ENCODE measurements around the gene ECI2. TPM values are rescaled to one million over a fixed set of nuclear protein-coding genes. Genes with fewer than 3 reads are reported as not detected.

Gene ECI2
- total and polyA plus RNA-seq, 2 of the 13 experiments (the other 11 are each of a cell fraction or from before 2014, with no cell fraction given) = 78.5 to 228 TPM

GRCh38 chr6:4135665-4136353 lies 434 bp upstream of the ECI2 start (continued):
- TF ChIP-seq ZNF121 (CRISPR knock-in tag; IDR thresholded peaks at IDR 0.05) (0 out of 2 replicates have a peak, but pooled peaks have one; percentile 37), ARID5B (CRISPR knock-in tag; IDR thresholded peaks at IDR 0.05) (peak; percentile 38; the same call in 1 of the 2 replicates), KDM2A (CRISPR knock-in tag; IDR thresholded peaks at IDR 0.05; ENCODE audit: borderline replicate concordance, low read depth) (no peak; the same call in none of the 2 replicates), SIX4 (CRISPR knock-in tag; IDR thresholded peaks at IDR 0.05) (peak; percentile 30; the same call in 1 of the 2 replicates), TOE1 (CRISPR knock-in tag; IDR thresholded peaks at IDR 0.05) (peak; percentile 79; the same call in 1 of the 2 replicates), NR2F6 (IDR thresholded peaks at IDR 0.05) (no peak), NR2F6 (CRISPR knock-in tag; IDR thresholded peaks at IDR 0.05) (peak; percentile 53; the same call in 1 of the 2 replicates), ZBTB7B (CRISPR knock-in tag; IDR thresholded peaks at IDR 0.05) (peak; percentile 76; the same call in 1 of the 2 replicates), ZFP1 (CRISPR knock-in tag; IDR thresholded peaks at IDR 0.05) (0 out of 2 replicates have a peak, but pooled peaks have one; percentile 62), ZNF672 (CRISPR knock-in tag; IDR thresholded peaks at IDR 0.05) (no peak), MYPOP (CRISPR knock-in tag; IDR thresholded peaks at IDR 0.05) (no peak), IKZF4 (CRISPR knock-in tag; IDR thresholded peaks at IDR 0.05; ENCODE audit: borderline replicate concordance, low read depth, not compliant biosample characterization) (peak; percentile 24), MZF1 (CRISPR knock-in tag; IDR thresholded peaks at IDR 0.05; ENCODE audit: borderline replicate concordance) (no peak), FOSL1 (CRISPR knock-in tag; IDR thresholded peaks at IDR 0.05; ENCODE audit: borderline replicate concordance) (no peak), IRF9 (CRISPR knock-in tag; IDR thresholded peaks at IDR 0.05; ENCODE audit: borderline replicate concordance) (0 out of 2 replicates have a peak, but pooled peaks have one; percentile 58), KDM4B (CRISPR knock-in tag; IDR thresholded peaks at IDR 0.05) (no peak; the same call in 1 of the 2 replicates), ZNF354B (CRISPR knock-in tag; IDR thresholded peaks at IDR 0.05) (no peak), FOXK1 (CRISPR knock-in tag; IDR thresholded peaks at IDR 0.05; ENCODE audit: borderline replicate concordance, low read depth) (0 out of 2 replicates have a peak, but pooled peaks have one; percentile 35), NPAS2 (CRISPR knock-in tag; IDR thresholded peaks at IDR 0.05; ENCODE audit: borderline replicate concordance) (no peak), MAX (IDR thresholded peaks at IDR 0.05) (0 out of 2 replicates have a peak, but pooled peaks have one; percentile 20), GZF1 (CRISPR knock-in tag; IDR thresholded peaks at IDR 0.05) (no peak), KLF9 (CRISPR knock-in tag; IDR thresholded peaks at IDR 0.05; ENCODE audit: low read depth) (peak; percentile 36; the same call in 1 of the 2 replicates), ARID2 (CRISPR knock-in tag; IDR thresholded peaks at IDR 0.05; ENCODE audit: borderline replicate concordance) (0 out of 2 replicates have a peak, but pooled peaks have one; percentile 11)

All from HepG2 (cell line).